ENCODE measurements around the gene FMNL3.
A peak's percentile ranks its signal among the peaks of the same experiment; 100 is the strongest.

Gene FMNL3

DNA sequence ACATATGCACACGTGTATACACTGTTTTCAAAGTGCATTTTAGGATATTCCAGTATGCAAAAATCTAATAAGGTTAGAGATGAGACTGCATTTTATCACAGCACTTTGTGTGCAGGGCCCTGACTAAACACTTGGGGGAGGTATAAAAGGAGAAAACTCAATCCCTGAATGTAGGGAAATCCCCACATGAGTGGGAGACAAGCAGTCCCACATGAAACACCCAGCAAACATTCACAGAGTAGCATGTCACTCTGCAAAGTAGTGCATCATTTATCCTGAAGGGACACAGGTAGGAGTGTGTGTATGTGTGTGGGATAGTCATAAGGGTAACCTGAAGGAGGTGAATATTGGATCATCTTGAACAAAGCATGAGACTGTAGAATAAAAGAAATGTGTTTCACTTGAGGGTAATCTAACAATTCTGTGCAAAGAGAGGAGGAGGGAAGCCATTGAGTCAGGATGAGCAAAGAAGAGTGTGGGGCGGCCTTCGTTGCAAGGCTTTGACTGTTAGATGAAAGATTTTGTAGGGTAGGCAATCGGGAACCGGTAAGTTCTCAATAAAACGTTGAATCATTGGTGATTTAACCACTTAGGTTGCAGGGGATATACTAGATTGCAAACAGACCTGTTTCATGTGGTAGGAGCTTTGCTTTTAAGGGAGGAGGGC, 80.9 kb downstream of the FMNL3 start:
- no peak for TF ChIP-seq SUZ12 (IDR thresholded peaks at IDR 0.05; ENCODE audit: extremely low read depth, insufficient read depth, insufficient read length)
- TF ChIP-seq YY1 (IDR thresholded peaks at IDR 0.05; ENCODE audit: insufficient read depth, insufficient read length): no peak
- no peak for TF ChIP-seq ZNF274 (IDR thresholded peaks at IDR 0.05; ENCODE audit: low read depth, low read length)
- DNase-seq (ENCODE audit: low read depth, low spot score): no peak

DNA sequence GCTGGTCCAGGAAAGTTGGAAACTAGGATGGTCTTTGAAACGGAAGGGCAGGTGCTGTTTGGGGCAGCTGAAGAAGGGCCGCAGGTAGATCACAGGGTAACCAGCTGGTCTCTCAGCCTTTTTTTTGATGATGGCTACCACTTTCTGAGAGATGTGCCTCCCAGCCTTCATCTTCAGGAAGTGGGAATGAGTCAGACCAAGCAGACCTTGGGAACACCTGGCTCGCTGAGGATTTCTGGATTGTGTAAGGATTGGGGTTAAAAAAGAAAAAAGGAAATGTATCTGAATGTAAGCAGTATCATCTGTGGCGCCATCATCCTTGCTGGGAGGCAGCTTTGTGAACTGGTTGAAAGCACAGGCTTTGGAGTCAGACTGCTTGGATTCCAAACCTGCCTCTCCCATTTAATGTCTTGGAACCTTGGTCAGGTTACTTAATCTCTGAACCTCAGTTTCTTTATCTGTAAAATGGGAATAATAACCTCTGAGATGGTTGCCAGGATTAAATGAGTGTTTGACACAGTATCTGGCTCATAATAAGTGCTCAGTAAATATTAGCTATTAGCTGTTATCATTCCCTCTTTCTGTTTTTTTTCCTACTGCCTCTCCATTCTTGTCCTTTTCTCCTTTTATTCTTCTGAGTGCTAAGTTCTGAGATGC, 82.2 kb downstream of the FMNL3 start:
- Histone ChIP-seq H3K4me3 (ENCODE audit: insufficient read length, low read depth) (no peak overlapping the region), H3K4me1 (ENCODE audit: insufficient read depth, insufficient read length) (no peaks in the 10 kb centered on the region), H3K9me3 (ENCODE audit: insufficient read depth, low read length) (no peaks in the 10 kb centered on the region), H3K27me3 (ENCODE audit: insufficient read depth, insufficient read length) (peaks cover 15% of the 10 kb centered on the region), H3K9ac (ENCODE audit: insufficient read length, low read depth) (peak overlapping the region; percentile 36), H3K36me3 (ENCODE audit: insufficient read depth, insufficient read length, low read length) (no peaks in the 10 kb centered on the region)
- TF ChIP-seq YY1 (IDR thresholded peaks at IDR 0.05; ENCODE audit: insufficient read depth, insufficient read length): no peak
- TF ChIP-seq ZNF274 (IDR thresholded peaks at IDR 0.05; ENCODE audit: low read depth, low read length): no peak
- TF ChIP-seq SUZ12 (IDR thresholded peaks at IDR 0.05; ENCODE audit: extremely low read depth, insufficient read depth, insufficient read length): no peak
- DNase-seq (ENCODE audit: low read depth, low spot score): no peak

More for the DNA sequence above, 80.9 kb downstream of the FMNL3 start:
- Histone ChIP-seq H3K4me3 (ENCODE audit: insufficient read length, low read depth) (no peak overlapping the region), H3K4me1 (ENCODE audit: insufficient read depth, insufficient read length) (no peaks in the 10 kb centered on the region), H3K9ac (ENCODE audit: insufficient read length, low read depth) (no peak overlapping the region), H3K27me3 (ENCODE audit: insufficient read depth, insufficient read length) (peaks cover 6% of the 10 kb centered on the region), H3K9me3 (ENCODE audit: insufficient read depth, low read length) (no peaks in the 10 kb centered on the region), H3K36me3 (ENCODE audit: insufficient read depth, insufficient read length, low read length) (no peaks in the 10 kb centered on the region)

DNA sequence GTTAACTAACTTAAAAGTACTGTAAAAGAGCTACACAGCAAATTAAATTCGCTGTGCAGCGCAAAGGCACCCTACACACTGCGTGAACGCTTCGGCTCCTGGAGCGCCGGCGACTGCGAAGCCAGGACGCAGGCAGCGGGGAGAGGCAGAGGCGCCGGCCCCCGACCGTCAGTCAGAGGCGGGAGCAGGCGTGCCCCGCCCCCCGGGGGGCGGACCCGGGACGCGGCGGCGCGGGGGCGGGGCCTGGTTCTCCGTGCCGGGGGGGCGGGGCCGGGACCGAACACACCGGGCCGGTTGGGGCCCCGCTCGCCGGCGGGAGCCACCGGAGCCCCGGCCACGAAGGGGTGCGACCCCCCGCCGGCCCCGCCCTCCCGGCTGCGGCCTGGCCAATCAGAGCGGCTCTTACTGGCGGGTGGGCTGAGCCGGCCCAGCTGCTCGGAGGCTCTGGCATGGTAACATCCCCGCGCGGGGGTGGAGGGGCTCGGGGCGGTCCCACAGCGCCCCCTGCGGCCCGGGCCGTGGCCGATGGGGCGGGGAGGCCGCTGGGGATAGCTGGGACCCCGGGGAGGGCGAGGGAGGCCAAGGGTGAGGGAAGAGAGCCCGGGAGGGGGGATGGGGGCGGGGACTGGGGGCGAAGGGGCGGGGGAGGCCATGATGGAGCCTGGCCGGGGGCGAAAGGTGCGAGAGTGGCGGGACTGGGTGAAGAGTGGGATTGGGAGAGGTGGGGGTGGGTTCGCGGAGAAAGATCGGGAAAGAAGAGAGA, 83.9 kb downstream of the FMNL3 start, which contains the start of gene PRPF40B:
TSS of gene PRPF40B (plus strand) at position 420 of the 763 bp plus-strand sequence. CDS start at position 450, 30 bp downstream.
- no peaks in the 10 kb centered on the region for H3K4me1 ChIP-seq (ENCODE audit: insufficient read depth, insufficient read length)
- DNase-seq (ENCODE audit: low read depth, low spot score): peak; percentile 77
- H3K36me3 ChIP-seq (ENCODE audit: insufficient read depth, insufficient read length, low read length): no peaks in the 10 kb centered on the region
- H3K9me3 ChIP-seq (ENCODE audit: insufficient read depth, low read length): no peaks in the 10 kb centered on the region
- peaks cover 18% of the 10 kb centered on the region for H3K27me3 ChIP-seq (ENCODE audit: insufficient read depth, insufficient read length)
- peak within 1 kb of the TSS; percentile 66 for H3K4me3 ChIP-seq (ENCODE audit: insufficient read length, low read depth)
- peak within 1 kb of the TSS; percentile 90 for H3K9ac ChIP-seq (ENCODE audit: insufficient read length, low read depth)
- TF ChIP-seq ZNF274 (IDR thresholded peaks at IDR 0.05; ENCODE audit: low read depth, low read length) (no peak), YY1 (IDR thresholded peaks at IDR 0.05; ENCODE audit: insufficient read depth, insufficient read length) (no peak), SUZ12 (IDR thresholded peaks at IDR 0.05; ENCODE audit: extremely low read depth, insufficient read depth, insufficient read length) (no peak)

GRCh38 chr12:49622501-49623141, 84.6 kb downstream of the FMNL3 start:
- peak overlapping the region; percentile 90 for H3K9ac ChIP-seq (ENCODE audit: insufficient read length, low read depth)
- H3K27me3 ChIP-seq (ENCODE audit: insufficient read depth, insufficient read length): peaks cover 18% of the 10 kb centered on the region
- TF ChIP-seq YY1 (IDR thresholded peaks at IDR 0.05; ENCODE audit: insufficient read depth, insufficient read length) (no peak), SUZ12 (IDR thresholded peaks at IDR 0.05; ENCODE audit: extremely low read depth, insufficient read depth, insufficient read length) (no peak), ZNF274 (IDR thresholded peaks at IDR 0.05; ENCODE audit: low read depth, low read length) (no peak)
- no peak for DNase-seq (ENCODE audit: low read depth, low spot score)
- no peaks in the 10 kb centered on the region for H3K9me3 ChIP-seq (ENCODE audit: insufficient read depth, low read length)
- no peaks in the 10 kb centered on the region for H3K4me1 ChIP-seq (ENCODE audit: insufficient read depth, insufficient read length)
- no peaks in the 10 kb centered on the region for H3K36me3 ChIP-seq (ENCODE audit: insufficient read depth, insufficient read length, low read length)
- peak overlapping the region; percentile 66 for H3K4me3 ChIP-seq (ENCODE audit: insufficient read length, low read depth)

- DNase-seq (ENCODE audit: low read depth, low spot score): no peak
- peak overlapping the region; percentile 90 for H3K9ac ChIP-seq (ENCODE audit: insufficient read length, low read depth)
- H3K27me3 ChIP-seq (ENCODE audit: insufficient read depth, insufficient read length): peaks cover 18% of the 10 kb centered on the region
Observed at GRCh38 chr12:49621651-49622500, 85.3 kb downstream of the FMNL3 start.

DNA sequence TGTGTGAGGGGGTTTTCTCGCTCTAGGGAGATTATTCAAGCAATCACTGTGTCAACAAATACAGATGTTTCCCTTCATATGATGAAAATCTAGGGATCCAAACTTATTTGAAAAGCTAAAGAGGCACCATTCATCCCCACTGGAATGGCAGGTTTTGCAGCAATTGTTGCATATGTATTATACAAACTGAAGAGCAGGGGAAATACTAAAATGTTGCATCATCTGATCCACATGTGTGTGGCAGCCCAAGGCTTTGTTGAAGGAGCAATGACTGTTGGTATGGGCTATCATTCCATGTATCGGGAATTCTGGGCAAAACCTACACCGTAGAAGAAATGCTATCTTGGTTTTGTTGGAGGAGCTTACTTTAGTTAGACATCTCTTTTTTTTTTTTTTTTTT, 87.9 kb downstream of the FMNL3 start:
- H3K27me3 ChIP-seq (ENCODE audit: insufficient read depth, insufficient read length): peaks cover 18% of the 10 kb centered on the region
- TF ChIP-seq YY1 (IDR thresholded peaks at IDR 0.05; ENCODE audit: insufficient read depth, insufficient read length) (no peak), ZNF274 (IDR thresholded peaks at IDR 0.05; ENCODE audit: low read depth, low read length) (no peak), SUZ12 (IDR thresholded peaks at IDR 0.05; ENCODE audit: extremely low read depth, insufficient read depth, insufficient read length) (no peak)
- no peak overlapping the region for H3K9ac ChIP-seq (ENCODE audit: insufficient read length, low read depth)
- H3K4me1 ChIP-seq (ENCODE audit: insufficient read depth, insufficient read length): no peaks in the 10 kb centered on the region
- no peak for DNase-seq (ENCODE audit: low read depth, low spot score)
- H3K9me3 ChIP-seq (ENCODE audit: insufficient read depth, low read length): no peaks in the 10 kb centered on the region
- no peaks in the 10 kb centered on the region for H3K36me3 ChIP-seq (ENCODE audit: insufficient read depth, insufficient read length, low read length)
- no peak overlapping the region for H3K4me3 ChIP-seq (ENCODE audit: insufficient read length, low read depth)

More at GRCh38 chr12:49621651-49622500, 85.3 kb downstream of the FMNL3 start:
- H3K4me1 ChIP-seq (ENCODE audit: insufficient read depth, insufficient read length): no peaks in the 10 kb centered on the region
- no peak for TF ChIP-seq ZNF274 (IDR thresholded peaks at IDR 0.05; ENCODE audit: low read depth, low read length)
- peak overlapping the region; percentile 66 for H3K4me3 ChIP-seq (ENCODE audit: insufficient read length, low read depth)
- H3K9me3 ChIP-seq (ENCODE audit: insufficient read depth, low read length): no peaks in the 10 kb centered on the region
- H3K36me3 ChIP-seq (ENCODE audit: insufficient read depth, insufficient read length, low read length): no peaks in the 10 kb centered on the region

All from NT2/D1 (cell line).